NCI-H82 treated with DMSO at 0.1 percent for 48 hours (cell line): Measurements from ENCODE around the gene METTL21C.

Experiments
- DNase-seq: peaks from one replicate; lab custom pipeline; 2025; ENCODE audit not compliant: unreplicated experiment; lab: John Stamatoyannopoulos, UW

METTL21C gene

DNA sequence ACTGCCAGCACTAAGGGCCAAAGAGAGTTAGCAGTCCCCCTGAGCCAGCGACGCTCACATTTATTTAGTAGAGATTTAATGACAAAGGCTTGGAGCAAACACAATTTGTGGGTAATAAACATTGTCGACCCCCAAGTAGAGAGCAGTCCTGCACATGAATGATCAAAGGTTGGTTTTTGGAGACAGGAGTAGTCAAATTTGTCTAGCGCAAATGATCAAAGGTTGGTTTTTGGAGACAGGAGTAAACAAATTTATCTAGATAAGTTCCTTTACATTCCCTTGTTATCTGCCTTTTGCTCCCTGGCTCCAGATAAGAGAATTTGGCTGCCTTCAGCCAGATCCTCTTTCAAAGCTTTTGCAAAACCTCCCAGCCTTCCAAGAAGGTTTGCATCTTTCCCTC, 26.9 kb downstream of the METTL21C start:
- no peak for DNase-seq

DNA sequence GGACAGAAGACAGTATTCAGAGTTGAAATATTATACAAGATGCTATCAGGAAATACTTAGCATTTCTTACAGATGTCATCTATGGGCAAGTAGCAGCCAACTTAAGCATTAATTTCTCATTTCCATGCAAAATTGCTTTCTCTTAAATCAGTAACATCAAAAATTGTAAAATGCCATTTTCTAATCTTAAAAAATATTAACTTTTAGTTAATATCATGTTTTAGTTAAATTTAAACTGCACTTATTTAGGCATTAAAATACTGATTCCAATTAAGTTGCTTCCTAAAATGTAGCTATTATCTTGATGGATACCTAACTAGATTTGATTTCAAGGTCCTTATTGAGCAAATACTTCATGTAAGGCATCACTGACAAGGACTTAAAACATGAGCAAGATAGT, 27.8 kb downstream of the METTL21C start:
- no peak for DNase-seq

DNA sequence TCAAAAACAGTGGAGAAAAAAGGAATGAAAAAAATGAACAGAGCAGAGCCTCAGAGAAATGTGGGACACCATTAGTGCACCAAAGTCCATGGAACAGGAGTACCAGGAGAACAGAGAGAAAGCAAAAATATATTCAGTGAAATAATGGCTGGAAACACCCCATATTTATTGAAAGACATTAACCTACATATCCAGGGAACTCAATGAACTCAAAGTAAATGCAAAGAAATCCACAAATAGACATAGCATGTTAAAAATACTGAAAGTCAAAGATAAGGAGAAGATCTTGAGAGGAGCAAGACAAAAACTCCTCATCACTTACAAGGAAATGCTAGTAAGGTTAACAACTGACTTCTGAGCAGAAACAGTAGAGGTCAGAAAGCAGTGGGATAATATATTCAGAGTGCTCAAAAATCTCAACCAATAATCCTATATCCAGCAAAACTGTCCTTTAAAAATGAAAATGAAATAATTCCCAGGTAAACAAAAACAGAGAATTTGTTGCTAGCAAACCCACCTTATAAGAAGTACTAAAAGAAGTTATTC, 35.6 kb downstream of the METTL21C start:
- no peak for DNase-seq

DNA sequence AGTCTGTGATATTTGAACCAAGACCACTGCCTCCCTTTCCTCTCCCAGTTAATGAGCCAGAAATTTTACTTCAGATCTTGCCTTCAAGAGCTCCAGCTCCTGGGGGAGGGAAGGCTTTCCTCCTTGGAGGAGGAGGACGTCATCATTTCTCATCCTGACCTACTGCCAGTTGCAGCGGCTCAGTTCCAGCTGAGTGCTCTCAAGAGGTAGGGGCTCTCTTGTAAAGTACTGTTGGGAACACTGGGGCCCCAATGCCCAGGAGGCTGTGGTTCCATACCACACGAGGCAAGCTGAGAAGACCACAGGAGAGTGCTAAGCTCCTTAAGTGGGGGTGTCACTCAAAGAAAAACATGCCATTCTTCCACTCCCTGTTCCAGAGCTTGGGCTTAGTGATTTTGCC, 36.2 kb downstream of the METTL21C start:
- DNase-seq: no peak

DNA sequence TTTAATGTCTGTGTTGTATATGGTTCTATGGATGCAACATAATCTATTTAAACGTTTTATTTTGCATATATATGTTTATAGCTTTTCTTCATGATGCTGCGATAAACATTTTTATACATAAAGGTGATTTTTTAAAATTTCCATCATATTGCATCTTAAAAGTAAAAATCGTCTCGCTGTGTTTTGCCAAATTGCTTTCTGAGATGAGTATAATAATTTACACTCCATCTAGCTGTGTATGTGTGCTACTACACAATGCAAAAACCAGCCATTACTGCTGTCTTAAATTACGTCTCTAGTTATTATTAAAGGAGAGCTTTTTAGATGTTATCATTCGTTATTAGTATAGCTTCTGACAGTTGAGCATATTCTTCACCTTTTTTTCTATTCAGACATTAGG, 37.2 kb downstream of the METTL21C start:
- DNase-seq: no peak

DNA sequence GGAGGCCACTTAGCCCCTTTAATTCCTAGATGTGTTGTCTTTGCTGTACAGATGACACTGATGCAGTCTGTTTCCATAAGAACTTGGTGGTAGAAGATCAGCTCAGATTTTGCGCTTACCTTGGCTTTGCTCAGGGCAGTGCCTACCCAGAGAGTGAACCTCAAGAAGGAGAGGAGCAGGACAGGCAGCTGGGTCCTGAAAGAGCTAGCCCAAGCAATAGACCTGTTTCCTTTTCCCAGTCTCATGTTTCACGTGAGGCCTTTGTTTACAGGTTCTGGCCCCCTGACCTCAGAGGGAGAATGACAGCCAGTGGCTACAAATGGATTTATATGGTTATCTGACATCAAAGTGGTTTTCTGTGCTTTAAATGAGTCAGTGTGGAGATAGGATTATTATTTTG, 40.1 kb downstream of the METTL21C start:
- DNase-seq: no peak

DNA sequence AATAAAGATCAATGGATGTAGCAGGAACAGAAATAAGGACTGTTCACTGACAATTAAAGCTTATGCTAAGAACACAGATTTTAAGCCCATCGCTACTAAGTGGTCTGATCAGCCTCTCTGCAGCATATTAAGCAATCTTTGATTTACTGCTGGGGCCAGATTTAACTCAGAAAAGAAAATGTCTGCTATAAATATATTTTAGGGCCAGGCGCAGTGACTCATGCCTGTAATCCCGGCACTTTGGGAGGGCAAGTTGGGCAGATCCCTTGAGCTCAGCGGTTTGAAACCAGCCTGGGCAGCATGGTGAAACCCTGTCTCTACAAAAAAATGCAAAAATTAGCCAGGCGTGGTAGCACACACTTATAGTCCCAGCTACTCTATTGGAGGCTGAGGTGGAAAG, 43.0 kb downstream of the METTL21C start:
- no peak for DNase-seq

DNA sequence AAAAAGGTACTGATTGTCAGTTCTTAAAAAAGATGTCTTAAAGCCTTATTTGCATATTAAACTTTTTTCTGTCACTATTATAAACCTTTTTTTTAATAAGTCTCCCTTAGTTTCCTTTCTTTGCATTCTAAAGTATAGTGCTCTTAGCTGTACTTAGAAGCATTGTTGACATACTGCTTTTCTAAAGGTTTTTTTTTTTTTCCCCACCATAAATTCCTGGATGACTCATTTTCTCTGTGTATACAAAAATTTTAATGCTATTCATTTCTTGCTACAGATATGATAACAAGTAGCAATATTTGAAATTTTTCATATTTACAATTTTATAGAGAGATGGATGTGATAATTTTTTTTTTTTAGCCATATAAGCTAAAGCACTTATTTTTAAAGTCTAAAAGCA, 43.5 kb downstream of the METTL21C start:
- DNase-seq: no peak

DNA sequence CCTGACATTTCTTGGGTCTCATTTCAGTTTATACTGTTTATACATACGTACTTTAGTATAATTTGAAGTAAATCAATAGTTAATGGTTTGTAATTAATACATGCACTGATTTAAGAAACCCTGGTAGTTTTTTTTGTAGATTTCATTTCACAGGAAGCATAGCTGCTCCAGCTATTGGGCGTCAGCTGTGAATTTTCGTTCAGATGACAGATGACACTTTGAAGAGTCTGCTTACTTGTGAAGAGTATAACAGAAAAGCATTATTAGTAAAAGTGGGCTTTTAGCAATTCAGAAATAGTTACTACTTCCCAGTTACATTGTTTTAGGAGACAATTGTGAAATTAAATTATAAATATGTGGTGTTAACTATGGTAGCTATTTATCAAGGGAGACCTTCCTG, 44.4 kb downstream of the METTL21C start:
- no peak for DNase-seq

DNA sequence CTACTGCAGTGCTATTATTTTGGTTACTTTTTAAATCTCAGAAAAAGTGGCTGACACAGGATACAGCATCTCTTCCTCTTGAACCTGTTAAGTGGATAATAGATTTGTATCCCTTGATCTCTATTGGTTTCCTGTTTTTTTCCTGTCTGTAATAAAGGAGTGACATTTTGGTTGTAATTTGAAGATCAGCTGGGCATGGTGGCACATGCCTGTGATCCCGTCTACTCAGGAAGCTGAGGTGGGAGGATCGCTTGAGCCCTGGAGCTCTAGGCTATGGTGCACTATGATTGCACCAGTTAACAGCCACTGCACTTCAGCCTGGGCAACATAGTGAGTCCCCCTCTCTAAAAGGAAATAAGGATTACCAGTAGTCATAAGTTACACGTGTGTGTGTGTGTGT, 46.8 kb downstream of the METTL21C start:
- no peak for DNase-seq

DNA sequence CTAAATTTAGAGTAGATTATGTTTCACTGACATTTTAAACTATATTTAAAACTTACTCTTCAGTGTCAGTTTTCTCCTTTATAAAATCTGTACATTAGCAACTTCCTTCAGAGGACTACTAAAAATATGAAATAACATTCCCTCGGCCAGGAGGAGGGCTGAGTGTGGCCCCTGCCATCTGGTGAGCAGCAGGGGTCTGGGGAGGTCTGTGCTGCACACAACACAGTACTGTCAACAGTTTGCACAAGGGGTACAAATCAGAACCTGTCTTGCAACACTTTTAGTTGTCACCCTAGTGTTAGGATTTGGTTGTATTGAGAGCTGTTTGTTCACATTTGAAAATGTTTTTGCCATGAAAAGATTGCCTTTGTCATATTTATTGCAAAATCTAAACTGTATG, 49.1 kb downstream of the METTL21C start:
- DNase-seq: no peak

DNA sequence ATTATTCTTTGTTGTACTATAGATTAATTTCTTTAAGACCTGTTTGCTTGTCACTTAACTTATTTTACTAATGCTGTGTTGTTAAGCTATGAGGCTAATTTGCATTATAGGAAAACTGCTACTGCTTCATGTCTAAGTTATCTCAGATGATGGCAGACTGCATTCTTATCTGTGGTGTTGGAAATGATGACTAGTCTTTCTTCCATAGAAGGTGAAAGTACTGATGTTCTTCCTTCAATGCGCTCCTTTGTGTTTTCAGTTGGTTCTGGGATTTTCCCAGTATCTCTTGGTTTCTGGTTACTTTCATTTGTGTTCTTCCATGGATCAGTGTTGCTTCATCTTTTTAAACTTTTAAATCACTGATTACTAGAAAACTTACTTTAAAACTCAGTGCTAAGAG, 51.2 kb downstream of the METTL21C start:
- no peak for DNase-seq

DNA sequence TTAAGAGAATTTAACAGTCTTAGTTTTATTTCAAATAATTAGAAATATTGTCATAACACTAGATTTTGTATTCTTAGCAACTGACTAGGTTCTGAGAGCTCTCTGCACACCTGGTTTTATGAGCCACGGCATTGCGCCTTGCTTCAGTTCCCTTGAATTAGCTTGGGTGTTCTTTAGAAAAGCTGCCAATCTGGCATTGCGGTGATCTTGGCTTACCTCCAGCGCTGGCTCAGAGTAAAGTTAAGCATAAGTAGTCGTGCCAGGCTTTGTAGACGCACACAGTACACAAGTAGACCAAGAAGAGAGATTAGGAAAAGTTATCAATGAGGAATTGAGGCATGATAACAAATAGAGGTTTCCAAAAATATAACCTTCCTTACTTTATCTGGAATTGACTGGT, 52.4 kb downstream of the METTL21C start:
- no peak for DNase-seq

DNA sequence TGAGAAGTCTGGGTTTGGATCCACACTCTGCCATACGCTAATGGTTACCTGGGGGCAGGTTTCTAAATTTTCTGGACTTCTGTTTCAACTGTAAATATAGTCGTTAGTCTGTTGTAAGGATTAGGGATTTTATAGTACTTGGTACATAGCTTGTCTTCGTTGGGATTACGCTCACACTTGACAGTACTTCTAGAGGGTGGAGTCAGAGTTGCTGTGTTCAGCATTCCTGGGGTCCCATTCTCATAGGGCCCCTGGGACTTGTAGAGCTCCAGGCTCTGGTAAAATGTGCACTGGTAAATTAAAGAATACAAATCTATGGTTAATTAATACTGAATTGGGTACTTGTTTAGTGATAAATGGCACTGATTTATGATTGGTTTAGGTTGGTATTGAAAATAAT, 52.8 kb downstream of the METTL21C start:
- no peak for DNase-seq

DNA sequence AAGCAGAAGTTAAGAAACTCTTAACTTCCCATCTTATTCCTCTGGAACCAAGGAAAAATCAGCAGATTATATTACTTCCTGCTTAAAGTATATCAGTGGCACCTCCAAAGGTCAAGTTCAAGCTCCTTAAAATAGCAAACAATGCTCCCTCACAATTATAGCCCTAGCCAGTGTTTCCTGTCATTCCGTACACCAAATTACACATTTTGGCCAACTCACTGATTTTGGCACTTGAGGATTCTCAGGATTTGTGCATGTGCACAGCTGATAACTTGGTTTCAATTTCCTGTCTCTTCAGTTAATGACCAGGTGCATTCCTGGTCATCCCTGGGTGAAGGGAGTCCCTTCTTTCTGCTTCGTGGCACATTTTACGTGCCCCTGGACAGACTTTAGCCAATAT, 56.1 kb downstream of the METTL21C start:
- DNase-seq: no peak
